GM18498 (cell line): ENCODE results near the gene TMEM127.
"Not testable (repeated sequence)": the region's sequence is repeated elsewhere in the genome, so short reads cannot be mapped to it uniquely, and the experiment has no call there.

Source experiments
- ATAC-seq: cut with Tn5 transposase; IDR thresholded peaks from one replicate; pipeline ENCODE4 v1.9.1; 2021; ENCODE audit warnings: mild to moderate bottlenecking, moderate library complexity; ENCODE audit not compliant: unreplicated experiment

TMEM127 gene

DNA sequence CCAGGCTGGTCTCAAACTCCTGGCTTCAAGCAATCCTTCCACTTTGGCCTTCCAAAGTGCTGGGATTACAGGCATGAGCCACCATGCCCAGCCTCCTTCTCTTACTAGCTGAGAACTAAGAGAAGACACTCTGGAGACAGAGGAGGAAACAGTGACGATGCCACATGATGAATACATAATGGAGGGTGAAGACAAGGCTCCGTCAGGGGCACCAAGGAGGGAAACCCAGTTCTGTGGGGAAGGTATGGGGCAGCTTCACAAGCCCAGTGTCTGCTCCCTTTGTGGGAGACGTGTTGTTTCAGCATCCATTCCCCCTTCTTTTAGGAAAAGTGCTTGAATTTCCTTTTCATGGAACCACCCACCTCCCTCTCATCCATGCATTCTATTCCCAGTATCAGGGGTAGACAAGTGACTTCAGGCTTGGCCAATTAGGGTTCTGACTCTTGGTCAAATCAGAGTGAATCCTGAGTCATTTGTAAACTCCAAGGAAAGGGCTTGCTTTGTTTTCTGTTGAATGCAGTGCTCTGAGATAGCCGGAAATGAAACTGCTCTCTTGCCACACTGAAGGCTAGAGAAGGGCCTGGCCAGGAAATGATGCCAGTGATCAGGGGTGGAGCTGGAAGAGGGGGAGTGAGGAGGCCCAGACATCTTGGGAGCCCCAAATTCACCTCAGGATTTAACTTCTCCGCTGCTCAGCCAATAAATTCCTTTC, 23.7 kb downstream of the TMEM127 start:
- peak; percentile 91 for ATAC-seq

GRCh38 chr2:96241227-96241626, 24.6 kb downstream of the TMEM127 start:
- ATAC-seq: no peak

GRCh38 chr2:96240341-96241038, 25.3 kb downstream of the TMEM127 start:
- no peak for ATAC-seq

DNA sequence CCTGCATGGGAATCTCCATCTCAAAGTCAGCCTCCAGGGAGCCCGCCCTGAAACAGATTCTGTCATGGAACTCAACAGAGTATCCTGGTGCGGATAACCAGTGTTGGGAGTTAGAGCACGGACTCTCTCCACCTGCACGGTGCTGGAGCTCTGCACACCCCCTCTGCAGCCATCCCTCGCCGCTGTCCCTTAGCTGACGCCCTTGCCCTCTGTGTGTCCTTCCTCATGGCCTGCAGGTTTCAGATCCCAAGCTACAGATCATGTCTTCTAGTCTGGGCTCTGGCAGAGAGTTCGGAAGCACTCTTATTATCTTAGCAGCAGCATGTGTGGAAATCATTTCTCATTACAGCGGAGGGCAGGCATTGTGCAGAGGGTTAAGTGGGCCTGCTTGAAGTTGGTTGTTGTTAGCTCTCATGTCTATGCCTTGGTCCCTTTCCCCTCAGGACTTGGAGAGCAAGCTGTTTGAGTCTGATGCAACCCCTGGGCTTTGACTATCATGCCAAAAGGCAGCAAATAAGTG, 26.0 kb downstream of the TMEM127 start:
- ATAC-seq: no peak

- ATAC-seq: no peak
Measured at GRCh38 chr2:96239091-96239490, 26.7 kb downstream of the TMEM127 start.

DNA sequence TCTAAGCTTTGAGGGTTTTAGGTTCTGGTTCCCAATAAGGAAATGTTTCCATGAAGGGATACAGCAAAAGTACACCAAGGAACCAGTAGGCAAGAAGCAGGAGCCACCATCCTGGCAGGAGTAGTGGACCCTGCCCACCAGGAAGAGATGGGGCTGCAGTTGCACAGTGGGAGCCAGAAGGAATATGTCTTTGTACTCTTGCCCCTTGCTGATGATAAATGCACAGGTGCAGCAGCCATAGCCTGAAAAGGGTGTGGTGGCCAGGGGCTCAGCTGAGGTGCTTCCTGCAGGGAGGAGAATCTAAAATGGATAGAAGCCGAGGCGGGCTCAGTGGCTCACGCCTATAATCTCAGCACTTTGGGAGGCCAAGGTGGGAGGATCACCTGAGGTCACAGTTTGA, 27.5 kb downstream of the TMEM127 start:
- ATAC-seq: no peak

- ATAC-seq: no peak
Measured at GRCh38 chr2:96236882-96237281, 28.9 kb downstream of the TMEM127 start.

GRCh38 chr2:96233880-96234316, 31.9 kb downstream of the TMEM127 start:
- ATAC-seq: peak; percentile 95

DNA sequence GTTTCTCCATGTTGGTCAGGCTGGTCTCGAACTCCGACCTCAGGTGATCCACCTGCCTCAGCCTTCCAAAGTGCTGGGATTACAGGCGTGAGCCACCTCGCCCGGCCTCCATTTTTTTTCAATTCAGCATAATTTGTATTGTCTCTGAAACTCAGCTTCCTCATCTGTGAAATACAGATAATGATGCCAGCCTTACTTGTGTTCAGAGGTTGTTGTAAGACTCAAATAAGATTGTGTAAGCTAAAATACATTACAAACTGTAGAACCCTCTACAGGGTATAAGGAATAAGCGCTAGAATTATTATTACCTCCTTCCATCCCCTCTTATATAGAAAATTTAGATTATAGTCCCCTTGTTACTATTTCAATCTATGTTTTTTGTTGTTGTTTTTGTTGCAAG, 32.4 kb downstream of the TMEM127 start:
- no peak for ATAC-seq

DNA sequence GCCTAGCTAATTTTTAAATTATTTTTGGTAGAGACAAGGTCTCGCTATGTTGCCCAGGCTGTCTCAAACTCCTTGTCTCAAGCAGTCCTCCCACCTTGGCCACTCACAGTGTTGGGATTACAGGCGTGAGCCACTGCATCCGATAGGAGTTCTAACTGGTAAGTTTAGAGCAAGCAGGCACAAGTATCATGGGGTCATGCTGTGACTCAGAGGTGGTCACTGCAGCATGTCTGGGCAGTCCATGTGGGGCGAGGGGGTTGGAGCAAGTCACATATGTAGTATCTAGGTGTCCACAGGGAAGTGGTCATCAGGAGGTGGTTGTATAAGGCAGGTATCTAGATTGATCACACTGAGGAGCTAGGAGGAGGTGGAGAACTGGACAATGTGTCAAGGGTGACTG, 34.5 kb downstream of the TMEM127 start:
- ATAC-seq: no peak

- ATAC-seq: peak; percentile 80
Measured at GRCh38 chr2:96225016-96225533, 40.7 kb downstream of the TMEM127 start.

GRCh38 chr2:96221106-96221505, 44.7 kb downstream of the TMEM127 start:
- not testable (repeated sequence) for ATAC-seq

GRCh38 chr2:96219959-96220358, 45.8 kb downstream of the TMEM127 start:
- ATAC-seq: not testable (repeated sequence)

DNA sequence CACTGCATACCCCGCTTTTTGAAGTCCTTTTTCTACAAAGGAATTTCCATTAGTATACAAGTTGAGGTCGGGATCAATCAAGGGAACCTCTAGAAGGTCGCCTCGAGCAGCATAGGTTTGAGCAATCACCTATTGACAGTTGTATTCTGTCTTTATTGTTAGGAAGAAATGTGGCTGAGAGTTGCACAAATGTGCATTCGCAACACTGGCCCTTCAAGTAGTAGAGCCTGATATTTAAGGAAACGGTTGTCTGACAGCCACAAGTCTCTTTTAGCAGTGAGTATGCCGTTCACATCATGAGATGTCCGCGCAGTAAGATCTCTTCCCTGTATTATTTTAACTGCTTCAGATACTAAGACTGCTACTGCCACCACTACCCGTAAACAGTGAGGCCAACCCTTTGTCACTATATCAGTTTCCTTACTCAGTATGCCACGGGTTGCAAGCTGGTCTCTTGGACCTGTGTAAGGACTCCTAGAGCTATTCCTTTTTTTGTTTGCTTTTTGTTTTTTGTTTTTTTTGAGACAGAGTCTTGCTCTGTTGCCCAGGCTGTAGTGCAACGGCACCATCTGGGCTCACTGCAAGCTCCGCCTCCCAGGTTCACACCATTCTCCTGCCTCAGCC, 47.2 kb downstream of the TMEM127 start:
- no peak for ATAC-seq

- no peak for ATAC-seq
Measured at GRCh38 chr2:96214554-96214953, 51.2 kb downstream of the TMEM127 start.

DNA sequence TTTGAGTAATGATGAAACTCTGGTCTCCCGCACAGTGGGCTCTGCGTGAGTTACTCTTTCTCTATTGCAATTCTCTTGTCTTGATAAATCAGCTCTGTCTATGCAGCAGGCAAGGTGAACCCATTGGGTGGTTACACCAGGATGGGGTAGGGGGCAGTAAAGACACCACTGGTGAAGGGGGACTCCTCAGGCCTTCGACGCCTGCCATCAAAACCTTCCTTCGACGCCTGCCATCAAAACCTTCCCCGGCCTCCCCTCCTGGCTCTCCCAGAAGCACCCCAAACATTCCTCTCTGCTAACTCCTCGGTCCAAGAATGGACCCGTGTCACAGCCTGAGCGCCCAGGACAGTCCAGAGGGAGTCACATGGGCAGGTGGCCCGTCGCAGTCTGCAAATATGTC, 52.4 kb downstream of the TMEM127 start:
- ATAC-seq: no peak

- no peak for ATAC-seq
Measured at GRCh38 chr2:96212339-96212738, 53.5 kb downstream of the TMEM127 start.

DNA sequence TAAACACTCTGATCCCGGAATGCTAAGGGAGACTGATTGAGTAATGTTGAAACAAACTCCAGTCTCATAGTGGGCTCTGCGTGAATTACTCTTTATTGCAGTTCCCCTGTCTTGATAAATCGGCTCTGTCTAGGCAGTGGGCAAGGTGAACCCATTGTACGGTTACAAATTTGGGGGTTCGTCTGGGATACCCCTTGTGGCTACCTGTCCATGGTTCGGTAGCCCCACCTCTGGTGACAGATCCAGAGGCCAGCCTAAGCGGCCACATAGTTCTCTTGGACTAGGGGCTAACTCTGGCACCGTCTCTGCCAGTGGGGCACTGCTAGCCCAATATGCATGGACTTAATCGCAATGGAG, 56.1 kb downstream of the TMEM127 start:
- ATAC-seq: no peak

DNA sequence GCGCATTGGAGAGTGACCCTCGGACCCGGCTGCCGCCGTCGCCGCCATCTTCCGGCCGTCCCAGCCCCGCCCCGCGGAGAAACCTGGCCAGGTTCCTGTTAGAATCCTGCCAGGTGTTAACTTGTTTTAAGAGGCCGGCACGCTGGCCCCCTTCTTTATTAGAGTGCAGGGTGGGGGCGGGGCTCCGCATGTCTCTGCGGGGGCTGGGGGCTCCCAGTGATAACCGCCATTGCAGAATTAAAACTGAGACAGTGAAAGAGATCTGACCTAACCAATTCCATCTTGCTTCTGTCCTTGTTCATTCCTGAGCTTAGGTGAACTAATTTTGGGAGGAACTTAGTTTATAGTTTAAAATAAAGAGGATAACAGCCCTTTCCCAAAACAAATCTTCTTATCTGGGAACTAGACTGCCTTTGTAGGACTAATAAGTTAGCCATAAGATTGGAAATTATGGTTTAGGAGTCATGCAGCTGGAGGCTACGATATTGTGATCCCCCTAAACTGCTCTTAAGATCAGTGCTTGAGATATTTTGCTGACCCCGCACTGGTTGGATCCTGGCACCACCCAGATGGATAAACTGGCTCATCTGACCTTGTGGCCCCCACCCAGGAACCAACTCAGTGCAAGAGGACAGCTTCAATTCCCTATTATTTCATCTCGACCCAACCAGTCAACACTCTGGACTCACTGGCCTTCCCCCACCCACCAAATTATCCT, 56.6 kb downstream of the TMEM127 start:
- ATAC-seq: no peak

GRCh38 chr2:96208143-96209010, 57.4 kb downstream of the TMEM127 start, which contains the start of gene STARD7:
TSS of gene STARD7 (minus strand) at chr2:96208827. CDS start at chr2:96208434, 393 bp downstream.
- ATAC-seq: peak; percentile 93
